Adrenal gland (tissue), 12 donors: ENCODE results near the gene URI1. TPM values are rescaled to one million over a fixed set of nuclear protein-coding genes. Genes with fewer than 3 reads are reported as not detected.
"Not testable (repeated sequence)": the region's sequence is repeated elsewhere in the genome, so short reads cannot be mapped to it uniquely, and the experiment has no call there.

Experiments used
- DNase-seq, 7 donors: peaks; one replicate each; pipeline ENCODE4 v3.0.0-alpha.2; 2019 to 2020
- H3K27ac ChIP-seq, 5 donors: fragments of 200-600 bp; sonication (generic) in 4 of 5; 1 replicate in 3 of 5; 2 replicates in 2 of 5; pipeline versions ENCODE4 v1.5.1 to v1.8.0; 2016 to 2020; ENCODE audit warnings: mild to moderate bottlenecking in 1 of 5
- H3K27me3 ChIP-seq: fragments of 200-600 bp; 2 replicates; pipeline ENCODE4 v1.8.0; 2021
- H3K36me3 ChIP-seq, 2 donors: fragments of 200-600 bp; replicated peaks in 1 of 2; 1 replicate in 1 of 2; 2 replicates in 1 of 2; pipeline versions ENCODE4 v1.5.1 to v1.8.0; 2018 to 2022
- H3K4me1 ChIP-seq, 2 donors: fragments of 200-600 bp; replicated peaks in 1 of 2; 1 replicate in 1 of 2; 2 replicates in 1 of 2; pipeline versions ENCODE4 v1.5.1 to v1.8.0; 2018 to 2021
- H3K4me3 ChIP-seq, 4 donors: fragments of 200-600 bp; sonication (generic) in 3 of 4; one replicate each; pipeline ENCODE4 v1.5.1; 2016 to 2018
- H3K9me3 ChIP-seq, 3 donors: fragments of 200-600 bp; sonication (generic) in 1 of 3; replicated peaks in 1 of 3; 1 replicate in 2 of 3; 2 replicates in 1 of 3; pipeline versions ENCODE4 v1.5.1 to v1.8.0; 2016 to 2021
- CTCF ChIP-seq, 6 experiments: fragments of 450-650 bp in 4 of 6; fragments of 200-600 bp in 2 of 6; sonication (generic) in 1 of 6; IDR thresholded peaks; 1 replicate in 5 of 6; 2 replicates in 1 of 6; pipeline versions ENCODE4 v1.5.1 to v1.8.0; 2016 to 2021; ENCODE audit warnings: antibody characterized with exemption in 6 of 6, mild to moderate bottlenecking in 2 of 6, moderate library complexity in 1 of 6
- POLR2A ChIP-seq, 2 donors: fragments of 450-650 bp; IDR thresholded peaks; one replicate each; pipeline ENCODE4 v1.6.1; 2017; ENCODE audit warnings: antibody characterized with exemption in 2 of 2, mild to moderate bottlenecking in 2 of 2, moderate library complexity in 1 of 2
- WGBS, 4 donors: extraction: QIAGEN DNeasy Blood & Tissue Kit in 2 of 4; methylation state at CpG; one replicate each; pipeline versions ENCODE4 v1.1.5 to v1.1.7; 2013 to 2017; 5-methylcytosine and 5-hydroxymethylcytosine counted together
- intact Hi-C, 2 donors: fragments of 100-400 bp; cut with DNase I; formaldehyde crosslinking; loops; one replicate each; pipeline versions ENCODE4 v1.14.1 to v1.15.0; 2022 to 2023
- polyA plus RNA-seq, 3 donors: library from polyadenylated mRNA; stranded (reverse); fragments of 200-250 nt in 2 of 3; fragments of 350-450 nt in 1 of 3; fragmentation: Illumina TruSeq in 1 of 3; extraction: RNeasy Lipid Tissue Mini Kit (QIAGEN cat#74804) in 1 of 3; gene quantifications; one replicate each; pipeline ENCODE4 v1.2.3, GENCODE V29; 2013 to 2014
- total RNA-seq, 9 donors: library from RNA; depleted of rRNA in 4 of 9; stranded (reverse); fragments of >200 nt in 4 of 9; fragments of 120-200 nt in 1 of 9; fragmentation: NEBNext Ultra II Directional in 1 of 9; extraction: Animal tissue kit (Norgen Biotek cat#: 25700) in 1 of 9; gene quantifications; one replicate each; pipeline versions ENCODE4 v1.1.0 to v1.2.4, GENCODE V29; 2013 to 2023
- donor health status: healthy with polysubstance abuse.
- donor health status: Bipolar disorder and iron deficiency.
- donor health status: DM: yes; HTN: yes; CAD: no.
- donor health status: DM: no; HTN: no; CAD: no.
- donor health status: DM: no; HTN: no; CAD: no.
- donor health status: DM: yes; HTN: yes; CAD: no.

URI1 gene
- total and polyA plus RNA-seq, 12 donors = 21.6 to 115 (median 71.1) TPM

GRCh38 chr19:29965492-29965891 lies 23.5 kb downstream of the URI1 start:
- 69 to 78% (median 71%) methylated on average over 4 of the region's 4 CpGs for WGBS, 4 donors
- no peaks in the 10 kb centered on the region for H3K9me3 ChIP-seq
- no peak for DNase-seq
- no peaks in the 10 kb centered on the region for H3K36me3 ChIP-seq
- no peaks in the 10 kb centered on the region for H3K27me3 ChIP-seq
- intact Hi-C loops = no loop called here
- no peak overlapping the region for H3K4me3 ChIP-seq
- H3K4me1 ChIP-seq = peaks cover 32 to 71% of the 10 kb centered on the region in 2 donors
- peak overlapping the region in 2 of 5 donors; percentile 38 to 71 for H3K27ac ChIP-seq
- TF ChIP-seq POLR2A (IDR thresholded peaks at IDR 0.05) (no peak), CTCF (IDR thresholded peaks at IDR 0.05) (no peak)

- H3K27ac ChIP-seq, intact Hi-C loops, H3K9me3 ChIP-seq, DNase-seq, H3K4me3 ChIP-seq, H3K27me3 ChIP-seq, H3K36me3 ChIP-seq: not testable (repeated sequence)
- WGBS, 4 donors = 79 to 93% (median 88%) methylated on average over 3 of the region's 3 CpGs
- peaks cover 26 to 72% of the 10 kb centered on the region in 2 donors for H3K4me1 ChIP-seq
Measured at GRCh38 chr19:29966142-29966541, 24.1 kb downstream of the URI1 start.

- Histone ChIP-seq H3K4me3 (no peak overlapping the region), H3K27me3 (no peaks in the 10 kb centered on the region), H3K27ac (no peak overlapping the region), H3K36me3 (no peaks in the 10 kb centered on the region), H3K4me1 (peaks cover 26 to 75% of the 10 kb centered on the region in 2 donors), H3K9me3 (no peaks in the 10 kb centered on the region)
- DNase-seq = no peak
- no peak for TF ChIP-seq POLR2A (IDR thresholded peaks at IDR 0.05)
- peak in 3 of 6 experiments; percentile 12 to 32 (median 19) for TF ChIP-seq CTCF (IDR thresholded peaks at IDR 0.05)
- intact Hi-C loops = no loop called here
Measured at GRCh38 chr19:29966588-29967249, 24.7 kb downstream of the URI1 start.

GRCh38 chr19:29967623-29968022 lies 25.6 kb downstream of the URI1 start:
- no peaks in the 10 kb centered on the region for H3K36me3 ChIP-seq
- no peak overlapping the region for H3K27ac ChIP-seq
- H3K27me3 ChIP-seq = no peaks in the 10 kb centered on the region
- intact Hi-C loops = no loop called here
- 26 to 32% (median 29%) methylated on average over 3 of the region's 3 CpGs for WGBS, 4 donors
- no peaks in the 10 kb centered on the region for H3K9me3 ChIP-seq
- no peak overlapping the region for H3K4me3 ChIP-seq
- H3K4me1 ChIP-seq = peaks cover 26 to 71% of the 10 kb centered on the region in 2 donors
- TF ChIP-seq POLR2A (IDR thresholded peaks at IDR 0.05) (no peak), CTCF (IDR thresholded peaks at IDR 0.05) (no peak)
- peak in 3 of 7 donors; percentile 24 to 32 (median 27) for DNase-seq

GRCh38 chr19:29969891-29970290 lies 27.9 kb downstream of the URI1 start:
- DNase-seq = no peak
- Histone ChIP-seq H3K27ac (no peak overlapping the region), H3K27me3 (no peaks in the 10 kb centered on the region), H3K9me3 (no peaks in the 10 kb centered on the region), H3K4me3 (no peak overlapping the region), H3K36me3 (no peaks in the 10 kb centered on the region), H3K4me1 (peaks cover 10 to 64% of the 10 kb centered on the region in 2 donors)
- intact Hi-C loops = no loop called here
- 51 to 75% (median 69%) methylated on average over 3 of the region's 3 CpGs for WGBS, 4 donors
- TF ChIP-seq CTCF (IDR thresholded peaks at IDR 0.05) = no peak
- no peak for TF ChIP-seq POLR2A (IDR thresholded peaks at IDR 0.05)
